HG02943 (cell line): ENCODE data around the gene TIMELESS.
"Not testable (repeated sequence)": the region's sequence is repeated elsewhere in the genome, so short reads cannot be mapped to it uniquely, and the experiment has no call there.

ENCODE experiments used
- ATAC-seq: cut with Tn5 transposase; IDR thresholded peaks from one replicate; pipeline ENCODE4 v1.9.1; 2021; ENCODE audit warnings: mild to moderate bottlenecking, low read depth, moderate library complexity; ENCODE audit not compliant: unreplicated experiment

TIMELESS gene

GRCh38 chr12:56448860-56449621, at the start of gene TIMELESS:
TIMELESS (minus strand) TSS chr12:56449426; CDS start chr12:56434170, 15,256 bp downstream.
- peak; percentile 90 for ATAC-seq

GRCh38 chr12:56498126-56498902, 49.1 kb upstream of the TIMELESS start:
- not testable (repeated sequence) for ATAC-seq

GRCh38 chr12:56496704-56497103, 47.5 kb upstream of the TIMELESS start:
- not testable (repeated sequence) for ATAC-seq

- ATAC-seq: not testable (repeated sequence)
Observed at GRCh38 chr12:56494481-56494880, 45.3 kb upstream of the TIMELESS start.

GRCh38 chr12:56494106-56494415, 44.8 kb upstream of the TIMELESS start:
- not testable (repeated sequence) for ATAC-seq

GRCh38 chr12:56493409-56494105, 44.3 kb upstream of the TIMELESS start:
- not testable (repeated sequence) for ATAC-seq

- ATAC-seq: no peak
Observed at GRCh38 chr12:56490360-56490759, 41.1 kb upstream of the TIMELESS start.

- ATAC-seq: peak; percentile 81
Observed at GRCh38 chr12:56488041-56488955, 39.1 kb upstream of the TIMELESS start, which contains the start of gene GLS2. GLS2 (minus strand) TSS chr12:56488161; CDS start chr12:56488118, 43 bp downstream.

- ATAC-seq: peak; percentile 27
Observed at GRCh38 chr12:56487448-56488040, 38.3 kb upstream of the TIMELESS start.

GRCh38 chr12:56486694-56487093, 37.5 kb upstream of the TIMELESS start:
- no peak for ATAC-seq

- ATAC-seq: no peak
Observed at GRCh38 chr12:56484566-56484965, 35.3 kb upstream of the TIMELESS start.

- ATAC-seq: no peak
Observed at GRCh38 chr12:56479625-56480024, 30.4 kb upstream of the TIMELESS start.

GRCh38 chr12:56477521-56478225, 28.4 kb upstream of the TIMELESS start:
- ATAC-seq: no peak

GRCh38 chr12:56476972-56477432, 27.8 kb upstream of the TIMELESS start:
- ATAC-seq: no peak

- ATAC-seq: no peak
Observed at GRCh38 chr12:56476143-56476542, 26.9 kb upstream of the TIMELESS start.

- ATAC-seq: no peak
Observed at GRCh38 chr12:56474389-56474788, 25.2 kb upstream of the TIMELESS start.

GRCh38 chr12:56469007-56469930, 20.0 kb upstream of the TIMELESS start:
- ATAC-seq: no peak
